Thyroid gland (tissue), 4 donors: ENCODE measurements around the gene LRP3. TPM values are rescaled to one million over a fixed set of nuclear protein-coding genes. Genes with fewer than 3 reads are reported as not detected.
"Not testable (repeated sequence)": the region's sequence is repeated elsewhere in the genome, so short reads cannot be mapped to it uniquely, and the experiment has no call there.

Source experiments
- DNase-seq, 2 donors: peaks; one replicate each; pipeline ENCODE4 v3.0.0-alpha.2; 2019
- H3K27ac ChIP-seq, 3 donors: fragments of 200-600 bp; sonication (generic); 1 replicate in 2 of 3; 2 replicates in 1 of 3; pipeline ENCODE4 v1.5.1; 2016 to 2019; ENCODE audit warnings: mild to moderate bottlenecking in 1 of 3, moderate library complexity in 1 of 3
- H3K27me3 ChIP-seq: fragments of 200-600 bp; sonication (generic); one replicate; pipeline ENCODE4 v1.5.1; 2019
- H3K36me3 ChIP-seq, 2 donors: fragments of 200-600 bp; sonication (generic); one replicate each; pipeline ENCODE4 v1.5.1; 2016 to 2019
- H3K4me1 ChIP-seq, 2 donors: fragments of 200-600 bp; sonication (generic); one replicate each; pipeline ENCODE4 v1.5.1; 2017 to 2019
- H3K4me3 ChIP-seq, 3 donors: fragments of 200-600 bp; sonication (generic); replicated peaks in 1 of 3; 1 replicate in 2 of 3; 2 replicates in 1 of 3; pipeline ENCODE4 v1.5.1; 2016; ENCODE audit warnings: mild to moderate bottlenecking in 1 of 3
- H3K9me3 ChIP-seq: fragments of 200-600 bp; sonication (generic); one replicate; pipeline ENCODE4 v1.5.1; 2017
- CTCF ChIP-seq, 6 experiments: fragments of 200-600 bp in 3 of 6; fragments of 450-650 bp in 3 of 6; sonication (generic) in 3 of 6; IDR thresholded peaks; one replicate each; pipeline ENCODE4 v1.5.1; 2016 to 2019; ENCODE audit warnings: antibody characterized with exemption in 6 of 6, mild to moderate bottlenecking in 2 of 6, inconsistent platforms in 1 of 6, moderate library complexity in 1 of 6
- POLR2A ChIP-seq, 2 donors: fragments of 450-650 bp; IDR thresholded peaks; one replicate each; pipeline ENCODE4 v1.6.1; 2017; ENCODE audit warnings: antibody characterized with exemption in 2 of 2, mild to moderate bottlenecking in 2 of 2, moderate library complexity in 1 of 2
- WGBS, 2 donors: methylation state at CpG; one replicate each; pipeline ENCODE4 v1.1.5; 2017; 5-methylcytosine and 5-hydroxymethylcytosine counted together
- intact Hi-C: fragments of 100-400 bp; cut with DNase I; formaldehyde crosslinking; loops from one replicate; pipeline ENCODE4 v1.15.1; 2023
- total RNA-seq, 4 donors: library from RNA; depleted of rRNA; stranded (reverse); fragments of >200 nt; gene quantifications; one replicate each; pipeline ENCODE4 v1.2.3, GENCODE V29; 2016

Gene LRP3
- 10 to 100 TPM; 33.3 to 49.9 (median 39.0) TPM for total RNA-seq

- Histone ChIP-seq H3K4me1 (peaks cover 8% of the 10 kb centered on the region in 2 donors), H3K9me3 (no peaks in the 10 kb centered on the region), H3K27ac (no peak within 1 kb of the TSS), H3K36me3 (no peaks in the 10 kb centered on the region), H3K4me3 (peak within 1 kb of the TSS; percentile 19 to 45 (median 44)), H3K27me3 (no peaks in the 10 kb centered on the region)
- intact Hi-C loops: no loop called here
- 23 to 47% methylated on average over 3 to 9 of the region's 50 CpGs for WGBS, 2 donors
- peak; percentile 64 to 74 for DNase-seq
- TF ChIP-seq POLR2A (IDR thresholded peaks at IDR 0.05): peak in 1 of 2 donors; percentile 41
- no peak for TF ChIP-seq CTCF (IDR thresholded peaks at IDR 0.05)
These were observed at the start of gene LRP3 for GRCh38 chr19:33193865-33194362. LRP3 (plus strand) TSS chr19:33194330; CDS start chr19:33194786, 456 bp downstream.

- Histone ChIP-seq H3K9me3 (no peaks in the 10 kb centered on the region), H3K4me1 (no peaks in the 10 kb centered on the region), H3K4me3 (no peak overlapping the region), H3K36me3 (no peaks in the 10 kb centered on the region), H3K27me3 (no peaks in the 10 kb centered on the region), H3K27ac (no peak overlapping the region)
- intact Hi-C loops: loop anchor here (5.0 kb wide), 1 partner anchor 41 kb away; no protein-coding TSS in a partner anchor
- WGBS, 2 donors: 83 to 90% methylated on average over 9 of the region's 9 CpGs
- DNase-seq: no peak
- TF ChIP-seq POLR2A (IDR thresholded peaks at IDR 0.05) (no peak), CTCF (IDR thresholded peaks at IDR 0.05) (no peak)
These were observed 47.9 kb upstream of the LRP3 start for GRCh38 chr19:33146209-33146608.

- intact Hi-C loops: loop anchor here (5.0 kb wide), 1 partner anchor 40 kb away; no protein-coding TSS in a partner anchor
- no peak overlapping the region for H3K4me3 ChIP-seq
- H3K9me3 ChIP-seq: no peaks in the 10 kb centered on the region
- H3K36me3 ChIP-seq: no peaks in the 10 kb centered on the region
- H3K27ac ChIP-seq: no peak overlapping the region
- DNase-seq: no peak
- no peaks in the 10 kb centered on the region for H3K4me1 ChIP-seq
- H3K27me3 ChIP-seq: no peaks in the 10 kb centered on the region
- WGBS, 2 donors: 73 to 89% methylated on average over 6 of the region's 6 CpGs
- TF ChIP-seq CTCF (IDR thresholded peaks at IDR 0.05): no peak
- TF ChIP-seq POLR2A (IDR thresholded peaks at IDR 0.05): no peak
These were observed 46.6 kb upstream of the LRP3 start for GRCh38 chr19:33147538-33147937.

GRCh38 chr19:33150852-33151518 is 43.1 kb upstream of the LRP3 start:
- no peaks in the 10 kb centered on the region for H3K4me1 ChIP-seq
- intact Hi-C loops: no loop called here
- WGBS, 2 donors: 69 to 79% methylated on average over 8 to 11 of the region's 14 CpGs
- TF ChIP-seq CTCF (IDR thresholded peaks at IDR 0.05): no peak
- TF ChIP-seq POLR2A (IDR thresholded peaks at IDR 0.05): no peak
- no peak overlapping the region for H3K27ac ChIP-seq
- no peak overlapping the region for H3K4me3 ChIP-seq
- no peaks in the 10 kb centered on the region for H3K27me3 ChIP-seq
- H3K36me3 ChIP-seq: no peaks in the 10 kb centered on the region
- no peaks in the 10 kb centered on the region for H3K9me3 ChIP-seq
- DNase-seq: no peak

- H3K27me3 ChIP-seq: no peaks in the 10 kb centered on the region
- WGBS, 2 donors: 81 to 85% methylated on average over 2 of the region's 2 CpGs
- no peaks in the 10 kb centered on the region for H3K36me3 ChIP-seq
These were observed 42.0 kb upstream of the LRP3 start for GRCh38 chr19:33152176-33152575.

GRCh38 chr19:33152625-33153024 is 41.5 kb upstream of the LRP3 start:
- H3K27ac ChIP-seq, intact Hi-C loops, DNase-seq, H3K36me3 ChIP-seq, H3K27me3 ChIP-seq, H3K4me3 ChIP-seq, H3K9me3 ChIP-seq, H3K4me1 ChIP-seq: not testable (repeated sequence)
- WGBS, 2 donors: 88 to 90% methylated on average over 4 of the region's 4 CpGs

More at GRCh38 chr19:33152176-33152575, 42.0 kb upstream of the LRP3 start:
- Histone ChIP-seq H3K4me3 (no peak overlapping the region), H3K9me3 (no peaks in the 10 kb centered on the region), H3K27ac (no peak overlapping the region), H3K4me1 (no peaks in the 10 kb centered on the region)
- intact Hi-C loops: no loop called here
- TF ChIP-seq CTCF (IDR thresholded peaks at IDR 0.05) (no peak), POLR2A (IDR thresholded peaks at IDR 0.05) (no peak)
- no peak for DNase-seq

- H3K27ac ChIP-seq, H3K36me3 ChIP-seq, intact Hi-C loops, H3K4me3 ChIP-seq, DNase-seq, H3K27me3 ChIP-seq, H3K9me3 ChIP-seq, H3K4me1 ChIP-seq: not testable (repeated sequence)
- WGBS, 2 donors: 90 to 91% methylated on average over 6 of the region's 6 CpGs
These were observed 39.8 kb upstream of the LRP3 start for GRCh38 chr19:33154313-33154712.
